Gastroesophageal sphincter (tissue), 3 donors: Measurements from ENCODE around the gene RELCH.

Source experiments
- CTCF ChIP-seq, 4 experiments: fragments of 200-600 bp in 2 of 4; fragments of 450-650 bp in 2 of 4; sonication (generic) in 1 of 4; IDR thresholded peaks; one replicate each; pipeline ENCODE4 v1.5.1; 2017 to 2019; ENCODE audit warnings: antibody characterized with exemption in 4 of 4, mild to moderate bottlenecking in 2 of 4, moderate library complexity in 2 of 4
- EP300 ChIP-seq: sonication (generic); formaldehyde crosslinking; IDR thresholded peaks from one replicate; pipeline ENCODE4 v1.6.1; 2017; ENCODE audit warnings: antibody characterized with exemption, mild to moderate bottlenecking
- POLR2A ChIP-seq, 2 donors: fragments of 450-650 bp; IDR thresholded peaks; one replicate each; pipeline ENCODE4 v1.6.1; 2017; ENCODE audit warnings: antibody characterized with exemption in 2 of 2, mild to moderate bottlenecking in 2 of 2, moderate library complexity in 1 of 2
- POLR2AphosphoS5 ChIP-seq: sonication (generic); formaldehyde crosslinking; IDR thresholded peaks from one replicate; pipeline ENCODE4 v1.6.1; 2017; ENCODE audit warnings: antibody characterized with exemption

DNA sequence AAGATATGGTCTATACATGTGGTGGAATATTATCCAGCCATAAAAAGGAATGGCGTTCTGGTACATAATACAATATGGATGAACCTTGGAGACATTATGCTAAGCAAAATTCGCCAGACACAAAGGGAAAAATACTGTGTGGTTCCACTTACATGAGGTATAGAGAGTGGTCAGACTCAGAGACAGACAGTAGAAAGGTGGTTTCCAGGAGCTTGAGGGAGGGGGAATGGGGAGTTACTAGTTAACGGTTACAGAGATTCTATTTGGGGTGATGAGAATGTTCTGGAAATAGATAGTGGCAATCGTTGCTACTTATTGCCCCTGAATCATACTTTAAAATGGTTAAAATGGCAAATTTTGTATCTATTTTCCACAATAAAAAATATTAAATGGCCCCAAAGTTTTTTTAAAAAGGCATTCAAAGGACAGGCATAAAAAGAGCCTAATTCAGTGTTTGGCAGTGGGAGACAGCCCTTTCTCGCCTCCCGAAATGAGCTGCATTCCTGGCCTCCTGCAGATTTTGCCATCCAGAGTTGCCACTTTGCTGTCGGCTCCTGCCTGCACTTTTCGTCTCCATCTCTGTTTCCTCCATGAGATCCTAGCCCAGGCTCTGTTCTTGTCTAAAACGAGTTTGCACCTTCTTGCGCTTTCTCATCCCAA is 151.5 kb downstream of the RELCH start:
- TF ChIP-seq CTCF (IDR thresholded peaks at IDR 0.05) (no peak), POLR2A (IDR thresholded peaks at IDR 0.05) (no peak), EP300 (no peak), POLR2AphosphoS5 (no peak)
